HTR-8/SVneo (cell line): Measurements from ENCODE around the gene CENPA.
A peak's percentile ranks its signal among the peaks of the same experiment; 100 is the strongest.
"Not testable (repeated sequence)": the region's sequence is repeated elsewhere in the genome, so short reads cannot be mapped to it uniquely, and the experiment has no call there.

Source experiments
- DNase-seq: peaks from one replicate; pipeline ENCODE4 v3.0.0; 2011; ENCODE audit warnings: low spot score, mixed read lengths; ENCODE audit not compliant: insufficient read length
- FAIRE-seq: peaks from 2 replicates; lab custom pipeline; 2011; peaks lifted over from hg19 to GRCh38; lab: Jason Lieb, UNC

CENPA gene

DNA sequence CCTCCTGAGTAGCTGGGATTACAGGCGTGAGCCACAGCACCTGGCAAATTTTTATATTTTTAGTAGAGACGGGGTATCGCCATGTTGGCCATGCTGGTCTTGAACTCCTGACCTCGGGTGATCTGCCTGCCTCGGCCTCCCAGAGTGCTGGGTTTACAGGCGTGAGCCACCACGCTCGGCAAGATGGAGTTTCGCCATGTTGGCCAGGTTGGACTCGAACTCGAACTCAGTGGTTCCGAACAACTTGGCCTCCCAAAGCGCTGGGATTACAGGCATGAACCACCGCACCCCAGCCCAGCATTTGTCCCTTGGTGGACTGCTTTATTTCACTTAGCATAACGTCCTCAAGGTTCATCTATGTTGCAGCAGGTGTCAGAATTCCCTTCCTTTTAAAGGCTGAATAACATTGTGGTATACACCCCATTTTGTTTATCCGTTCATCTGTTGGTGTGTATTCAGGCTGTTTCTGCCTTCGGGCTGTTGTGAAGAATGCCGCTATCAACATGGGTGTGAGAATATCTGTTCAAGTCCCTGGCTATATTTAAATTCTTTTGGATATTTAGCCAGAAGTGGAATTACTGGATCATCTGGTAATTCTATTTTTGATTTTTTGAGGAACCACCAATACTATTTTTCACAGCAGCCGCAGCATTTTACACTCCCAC is 1.2 kb upstream of the CENPA start:
- no peak for FAIRE-seq
- DNase-seq = no peak

- FAIRE-seq (no peak), DNase-seq (no peak)
These were observed 562 bp downstream of the CENPA start for GRCh38 chr2:26786207-26787028.

- DNase-seq = no peak
- no peak for FAIRE-seq
These were observed 6.9 kb downstream of the CENPA start for GRCh38 chr2:26792720-26793119.

- FAIRE-seq (no peak), DNase-seq (no peak)
These were observed 7.7 kb downstream of the CENPA start for GRCh38 chr2:26793518-26793917.

DNA sequence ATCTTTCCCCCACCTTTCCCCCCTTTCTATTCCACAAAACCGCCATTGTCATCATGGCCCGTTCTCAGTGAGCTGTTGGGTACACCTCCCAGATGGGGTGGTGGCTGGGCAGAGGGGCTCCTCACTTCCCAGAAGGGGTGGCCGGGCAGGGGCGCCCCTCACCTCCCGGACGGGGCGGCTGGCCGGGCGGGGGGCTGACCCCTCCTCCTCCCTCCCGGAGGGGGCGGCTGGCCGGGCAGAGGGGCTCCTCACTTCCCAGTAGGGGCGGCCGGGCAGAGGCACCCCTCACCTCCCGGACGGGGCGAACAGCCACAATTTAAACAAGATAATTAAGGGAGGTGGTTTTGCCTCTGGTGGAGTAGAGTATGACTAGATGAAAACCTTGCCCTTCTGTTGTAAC is 9.3 kb downstream of the CENPA start:
- not testable (repeated sequence) for FAIRE-seq, DNase-seq

DNA sequence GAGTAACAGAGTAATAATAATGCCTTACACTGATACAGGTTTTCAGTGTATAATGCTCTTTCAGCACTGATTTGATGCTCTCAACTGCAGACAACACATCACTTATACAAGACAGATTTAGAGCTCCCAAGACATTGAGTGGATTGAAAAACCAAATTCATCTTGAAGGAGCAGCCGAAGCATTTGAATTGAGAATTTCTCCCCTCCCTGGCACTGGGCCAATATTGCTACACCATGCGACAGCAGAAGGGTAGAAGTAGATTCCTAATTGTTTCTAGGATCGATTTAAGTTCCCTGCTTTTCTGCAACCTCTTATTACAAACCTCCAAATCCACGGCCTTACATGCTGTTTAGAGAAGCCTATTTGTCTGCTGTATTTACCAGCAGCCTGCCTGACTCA is 15.5 kb downstream of the CENPA start:
- no peak for DNase-seq
- FAIRE-seq = no peak

DNA sequence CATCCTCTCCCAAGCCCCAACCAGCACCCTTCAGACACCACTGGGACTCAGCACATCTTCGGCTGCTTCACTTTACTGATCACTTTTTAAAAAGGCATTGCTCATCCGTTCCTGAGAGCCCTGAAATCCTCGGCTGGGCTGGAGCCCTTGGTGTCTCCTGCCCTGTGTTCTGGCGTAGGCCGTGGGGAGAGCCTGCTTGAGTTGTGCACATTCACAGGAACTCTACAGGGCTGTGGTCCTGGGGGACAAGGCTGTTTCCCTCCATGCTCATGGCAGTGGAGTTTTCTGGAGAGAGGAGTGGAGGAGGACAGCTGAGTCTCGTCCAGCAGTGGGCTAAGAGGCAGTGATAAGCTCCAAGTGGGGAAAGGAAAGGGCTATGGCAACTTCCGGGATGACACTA is 15.9 kb downstream of the CENPA start:
- DNase-seq = no peak
- FAIRE-seq = no peak

- DNase-seq = peak; percentile 56
- no peak for FAIRE-seq
These were observed 19.4 kb downstream of the CENPA start for GRCh38 chr2:26805241-26805676.

DNA sequence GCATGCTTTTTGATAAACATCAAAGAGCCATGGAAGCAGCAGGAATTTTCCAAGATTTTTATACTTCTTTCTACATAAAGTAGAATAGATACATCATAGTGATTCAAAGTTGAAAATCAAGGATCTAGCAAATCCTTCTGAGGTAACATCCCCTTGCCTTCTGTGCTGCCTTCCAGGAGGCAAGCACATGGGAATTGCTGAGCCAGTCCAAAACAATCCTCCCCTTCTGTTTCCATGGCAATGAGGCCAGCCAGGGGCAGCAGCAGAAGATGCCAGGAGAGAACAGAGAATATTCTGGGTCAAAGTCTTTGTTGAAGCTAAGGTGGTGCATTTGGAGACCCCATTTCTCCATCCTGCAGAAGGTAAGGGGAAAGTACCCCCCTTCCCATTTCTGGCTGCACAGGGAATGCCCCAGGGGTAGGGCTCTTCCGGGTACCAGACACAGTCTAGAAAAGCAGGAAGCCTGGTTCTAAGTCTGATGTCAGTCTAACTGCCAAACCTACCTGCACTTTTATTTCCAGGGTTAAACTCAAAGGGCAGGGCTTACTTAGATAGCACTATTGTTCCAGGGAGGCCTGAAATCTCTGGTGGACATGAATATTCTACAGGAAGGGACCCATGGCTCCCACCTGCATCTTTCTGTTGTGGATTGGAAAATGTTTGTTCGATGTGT is 22.1 kb downstream of the CENPA start:
- no peak for DNase-seq
- no peak for FAIRE-seq

GRCh38 chr2:26809211-26809610 is 23.4 kb downstream of the CENPA start:
- DNase-seq = no peak
- peak; percentile 44 for FAIRE-seq

DNA sequence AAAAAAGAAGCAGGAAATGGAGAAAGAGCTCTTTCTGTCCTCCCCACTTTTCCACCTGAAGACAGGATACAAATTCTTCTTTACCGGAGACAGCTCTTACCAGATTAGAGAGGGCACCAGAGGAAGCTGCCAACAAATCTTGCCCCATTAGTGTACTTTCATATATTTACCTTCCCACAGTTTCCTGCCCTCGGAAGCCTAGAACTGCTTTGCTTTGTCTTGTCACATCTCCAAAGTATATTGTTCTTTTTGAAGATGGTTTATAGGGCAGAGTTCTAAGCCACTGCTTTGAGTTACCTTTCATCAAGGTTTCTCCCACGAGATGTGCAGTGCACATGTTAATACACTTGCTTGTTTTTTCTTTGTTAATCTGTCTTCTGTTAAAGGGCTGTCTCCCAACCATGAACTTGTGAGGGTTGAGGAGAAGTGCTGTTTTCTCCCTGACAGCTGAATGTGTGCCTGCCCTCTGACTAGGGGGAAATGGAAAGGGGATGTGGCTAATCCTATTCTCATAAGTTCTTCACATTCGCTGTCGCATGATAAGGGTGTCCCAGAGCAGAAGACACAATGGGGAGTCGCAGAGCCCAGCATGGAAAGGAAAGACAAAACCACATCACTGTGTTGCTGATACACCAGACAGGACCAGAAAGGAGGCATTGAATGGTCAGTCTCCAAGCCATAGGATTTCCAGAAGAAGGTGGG is 24.2 kb downstream of the CENPA start:
- DNase-seq (no peak), FAIRE-seq (no peak)

- DNase-seq (no peak), FAIRE-seq (no peak)
These were observed 25.4 kb downstream of the CENPA start for GRCh38 chr2:26811261-26811660.

- FAIRE-seq = no peak
These were observed 26.2 kb downstream of the CENPA start for GRCh38 chr2:26811791-26812694.

DNA sequence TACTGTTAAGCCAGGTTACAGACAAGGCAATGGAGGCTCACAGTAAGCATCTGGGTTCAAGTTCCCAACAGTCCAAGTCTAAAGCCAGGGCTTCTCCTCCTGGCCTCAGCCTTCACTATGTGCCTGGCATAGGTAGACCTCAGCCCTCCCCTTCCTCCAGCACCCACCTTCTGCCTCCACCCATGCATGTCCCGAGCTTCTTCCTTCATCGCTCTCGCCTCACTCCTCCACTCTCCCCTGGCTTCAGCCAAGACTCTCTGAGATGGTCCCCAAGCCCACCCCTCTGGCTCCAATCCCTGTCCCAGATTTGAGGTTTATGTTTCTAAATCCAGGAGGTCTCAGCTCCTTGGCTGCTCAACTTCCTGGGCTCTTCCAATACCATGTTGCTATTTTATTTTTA is 26.9 kb downstream of the CENPA start:
- no peak for FAIRE-seq
- DNase-seq = no peak

More at GRCh38 chr2:26811791-26812694, 26.2 kb downstream of the CENPA start:
- no peak for DNase-seq

DNA sequence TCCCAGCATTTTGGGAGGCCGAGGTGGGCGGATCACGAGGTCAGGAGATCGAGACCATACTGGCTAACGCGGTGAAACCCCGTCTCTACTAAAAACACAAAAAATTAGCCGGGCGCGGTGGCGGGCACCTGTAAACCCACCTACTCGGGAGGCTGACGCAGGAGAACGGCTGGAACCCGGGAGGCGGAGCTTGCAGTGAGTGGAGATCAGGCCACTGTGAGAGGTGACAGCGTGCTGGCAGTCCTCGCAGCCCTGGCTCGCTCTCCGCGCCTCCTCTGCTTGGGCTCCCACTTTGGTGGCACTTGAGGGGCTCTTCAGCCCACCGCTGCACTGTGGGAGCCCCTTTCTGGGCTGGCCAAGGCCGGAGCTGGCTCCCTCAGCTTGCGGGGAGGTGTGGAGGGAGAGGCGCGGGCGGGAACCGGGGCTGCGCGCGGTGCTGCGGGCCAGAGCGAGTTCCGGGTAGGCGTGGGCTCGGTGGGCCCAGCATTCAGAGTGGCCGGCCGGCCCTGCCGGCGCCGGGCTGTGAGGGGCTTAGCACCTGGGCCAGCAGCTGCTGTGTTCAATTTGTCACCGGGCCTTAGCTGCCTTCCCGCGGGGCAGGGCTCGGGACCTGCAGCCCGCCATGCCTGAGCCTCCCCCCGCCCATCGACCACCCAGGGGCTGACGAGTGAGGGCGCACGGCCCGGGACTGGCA is 28.4 kb downstream of the CENPA start:
- not testable (repeated sequence) for DNase-seq

DNA sequence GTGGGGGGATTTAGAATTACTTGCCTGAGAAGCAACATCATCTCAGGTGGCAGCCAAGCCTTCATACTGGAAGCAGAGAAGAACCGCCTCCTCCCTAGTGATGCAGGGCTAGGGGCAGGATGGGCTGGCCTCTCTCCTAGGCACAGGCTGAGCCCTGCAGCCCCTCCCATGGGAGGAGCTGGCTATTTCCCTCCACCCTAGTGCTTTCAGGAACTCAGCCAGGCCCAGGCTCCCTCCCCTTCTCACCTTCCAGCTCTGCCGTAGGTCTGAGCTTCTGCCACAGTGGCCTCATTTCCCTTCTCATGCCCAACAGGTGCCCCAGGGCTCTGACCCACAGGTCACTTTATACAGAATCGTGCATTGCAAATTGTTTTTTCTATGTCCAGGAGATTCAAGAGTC is 31.0 kb downstream of the CENPA start:
- FAIRE-seq (no peak), DNase-seq (no peak)

More for the DNA sequence above, 28.4 kb downstream of the CENPA start:
- not testable (repeated sequence) for FAIRE-seq

DNA sequence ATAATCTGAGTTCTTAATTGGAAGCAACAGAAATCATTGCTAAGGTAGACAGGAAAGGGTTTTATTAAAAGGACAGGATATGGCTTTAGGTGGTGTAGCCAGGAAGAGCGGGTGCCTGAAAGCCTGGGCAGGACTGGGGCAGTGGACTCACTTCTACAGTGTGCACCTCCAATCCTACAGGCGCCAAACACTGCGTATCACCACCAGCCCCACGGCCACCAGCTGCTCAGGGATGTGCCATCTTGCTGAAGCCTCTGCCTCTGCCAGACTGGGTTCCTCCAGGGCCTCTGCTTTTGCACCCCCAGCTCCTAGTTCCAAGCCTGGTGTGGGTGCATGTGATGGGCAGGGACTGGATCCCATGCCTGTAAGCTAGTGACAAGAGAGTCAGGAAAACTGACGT is 32.4 kb downstream of the CENPA start:
- no peak for DNase-seq
- FAIRE-seq = no peak

DNA sequence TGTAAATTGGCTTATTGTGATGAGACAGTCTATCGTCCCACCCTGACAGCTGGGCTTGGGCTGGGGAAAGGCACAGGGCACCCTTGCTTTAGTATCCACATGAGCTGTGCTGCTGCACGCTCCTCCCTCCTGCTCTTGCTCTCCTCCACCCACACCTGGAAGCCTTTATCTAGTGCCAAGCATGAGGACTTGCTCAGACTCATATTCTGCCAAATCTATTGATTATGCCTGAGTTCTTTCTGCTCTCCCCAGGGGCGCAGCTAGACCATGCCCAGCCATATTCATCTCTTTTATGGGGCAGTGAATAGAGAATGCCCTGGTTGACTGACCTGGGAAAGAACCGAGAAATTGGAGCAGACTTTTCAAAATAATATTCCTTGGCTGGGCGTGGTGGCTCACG is 33.1 kb downstream of the CENPA start:
- DNase-seq = no peak
- FAIRE-seq = no peak

- DNase-seq (no peak), FAIRE-seq (no peak)
These were observed 35.1 kb downstream of the CENPA start for GRCh38 chr2:26820932-26821331.
